ENCODE results near the gene ARFGAP3.

Gene ARFGAP3

GRCh38 chr22:42829302-42829701 lies 27.8 kb downstream of the ARFGAP3 start:
- Histone ChIP-seq H3K4me3 (ENCODE audit: low read length) (no peak overlapping the region), H3K4me2 (ENCODE audit: low read length) (no peak overlapping the region), H4K20me1 (ENCODE audit: control insufficient read depth, insufficient read depth, low read depth, low read length) (no peaks in the 10 kb centered on the region), H3K79me2 (ENCODE audit: control insufficient read depth, low read length) (no peaks in the 10 kb centered on the region), H3K9me3 (ENCODE audit: control insufficient read depth, insufficient read depth, low read length) (no peaks in the 10 kb centered on the region), H3K36me3 (ENCODE audit: control insufficient read depth, low read length) (no peaks in the 10 kb centered on the region), H3K27ac (ENCODE audit: low read depth, low read length) (no peak overlapping the region), H3K27me3 (ENCODE audit: control insufficient read depth, low read length) (no peaks in the 10 kb centered on the region), H3K4me1 (ENCODE audit: control insufficient read depth, low read length) (no peaks in the 10 kb centered on the region), H3F3A (ENCODE audit: control insufficient read depth, insufficient read depth) (no peaks in the 10 kb centered on the region), H3K9me2 (replicated peaks; ENCODE audit: control insufficient read depth, low read length) (no peaks in the 10 kb centered on the region)
- TF ChIP-seq, protein P1, sequence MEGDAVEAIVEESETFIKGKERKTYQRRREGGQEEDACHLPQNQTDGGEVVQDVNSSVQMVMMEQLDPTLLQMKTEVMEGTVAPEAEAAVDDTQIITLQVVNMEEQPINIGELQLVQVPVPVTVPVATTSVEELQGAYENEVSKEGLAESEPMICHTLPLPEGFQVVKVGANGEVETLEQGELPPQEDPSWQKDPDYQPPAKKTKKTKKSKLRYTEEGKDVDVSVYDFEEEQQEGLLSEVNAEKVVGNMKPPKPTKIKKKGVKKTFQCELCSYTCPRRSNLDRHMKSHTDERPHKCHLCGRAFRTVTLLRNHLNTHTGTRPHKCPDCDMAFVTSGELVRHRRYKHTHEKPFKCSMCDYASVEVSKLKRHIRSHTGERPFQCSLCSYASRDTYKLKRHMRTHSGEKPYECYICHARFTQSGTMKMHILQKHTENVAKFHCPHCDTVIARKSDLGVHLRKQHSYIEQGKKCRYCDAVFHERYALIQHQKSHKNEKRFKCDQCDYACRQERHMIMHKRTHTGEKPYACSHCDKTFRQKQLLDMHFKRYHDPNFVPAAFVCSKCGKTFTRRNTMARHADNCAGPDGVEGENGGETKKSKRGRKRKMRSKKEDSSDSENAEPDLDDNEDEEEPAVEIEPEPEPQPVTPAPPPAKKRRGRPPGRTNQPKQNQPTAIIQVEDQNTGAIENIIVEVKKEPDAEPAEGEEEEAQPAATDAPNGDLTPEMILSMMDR (IDR thresholded peaks at IDR 0.05; ENCODE audit: low read depth, low read length, poor library complexity, severe bottlenecking) = no peak
- TF ChIP-seq EZH2phosphoT487 (IDR thresholded peaks at IDR 0.05; ENCODE audit: borderline replicate concordance, low read length) = no peak

DNA sequence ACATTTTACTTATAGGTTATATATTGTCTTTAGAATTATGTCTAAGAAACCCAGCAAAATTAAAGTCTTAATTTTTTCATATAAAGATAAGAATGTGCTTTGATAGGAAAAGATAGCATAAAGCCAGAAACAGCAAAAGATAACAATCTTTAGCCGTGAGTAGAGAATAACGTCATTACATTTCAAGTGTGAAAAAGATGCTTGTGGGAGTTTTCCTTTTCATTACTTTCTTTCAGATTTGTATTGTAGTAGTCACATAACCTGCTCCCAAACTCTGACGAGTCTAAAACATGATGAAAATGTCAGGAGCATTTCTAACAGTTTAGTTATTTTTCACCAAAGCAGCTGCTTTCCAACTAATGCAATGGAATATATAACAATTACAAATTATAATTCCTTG lies 31.3 kb downstream of the ARFGAP3 start:
- no peak overlapping the region for H3K4me3 ChIP-seq (ENCODE audit: low read length)
- H3F3A ChIP-seq (ENCODE audit: control insufficient read depth, insufficient read depth) = no peaks in the 10 kb centered on the region
- no peaks in the 10 kb centered on the region for H3K79me2 ChIP-seq (ENCODE audit: control insufficient read depth, low read length)
- H3K4me2 ChIP-seq (ENCODE audit: low read length) = no peak overlapping the region
- no peaks in the 10 kb centered on the region for H3K9me2 ChIP-seq (replicated peaks; ENCODE audit: control insufficient read depth, low read length)
- H4K20me1 ChIP-seq (ENCODE audit: control insufficient read depth, insufficient read depth, low read depth, low read length) = no peaks in the 10 kb centered on the region
- no peak overlapping the region for H3K27ac ChIP-seq (ENCODE audit: low read depth, low read length)
- H3K36me3 ChIP-seq (ENCODE audit: control insufficient read depth, low read length) = no peaks in the 10 kb centered on the region
- H3K27me3 ChIP-seq (ENCODE audit: control insufficient read depth, low read length) = no peaks in the 10 kb centered on the region
- H3K9me3 ChIP-seq (ENCODE audit: control insufficient read depth, insufficient read depth, low read length) = no peaks in the 10 kb centered on the region
- TF ChIP-seq EZH2phosphoT487 (IDR thresholded peaks at IDR 0.05; ENCODE audit: borderline replicate concordance, low read length) = no peak
- TF ChIP-seq, protein P1 (IDR thresholded peaks at IDR 0.05; ENCODE audit: low read depth, low read length, poor library complexity, severe bottlenecking) = no peak
- H3K4me1 ChIP-seq (ENCODE audit: control insufficient read depth, low read length) = peaks cover 12% of the 10 kb centered on the region

GRCh38 chr22:42821386-42821785 lies 35.7 kb downstream of the ARFGAP3 start:
- Histone ChIP-seq H3K9me3 (ENCODE audit: control insufficient read depth, insufficient read depth, low read length) (no peaks in the 10 kb centered on the region), H3K27me3 (ENCODE audit: control insufficient read depth, low read length) (no peaks in the 10 kb centered on the region), H3K79me2 (ENCODE audit: control insufficient read depth, low read length) (no peaks in the 10 kb centered on the region), H3K4me3 (ENCODE audit: low read length) (no peak overlapping the region), H3K27ac (ENCODE audit: low read depth, low read length) (no peak overlapping the region), H3K4me2 (ENCODE audit: low read length) (no peak overlapping the region), H4K20me1 (ENCODE audit: control insufficient read depth, insufficient read depth, low read depth, low read length) (no peaks in the 10 kb centered on the region), H3K36me3 (ENCODE audit: control insufficient read depth, low read length) (no peaks in the 10 kb centered on the region), H3K4me1 (ENCODE audit: control insufficient read depth, low read length) (peaks cover 12% of the 10 kb centered on the region), H3F3A (ENCODE audit: control insufficient read depth, insufficient read depth) (no peaks in the 10 kb centered on the region), H3K9me2 (replicated peaks; ENCODE audit: control insufficient read depth, low read length) (no peaks in the 10 kb centered on the region)
- TF ChIP-seq EZH2phosphoT487 (IDR thresholded peaks at IDR 0.05; ENCODE audit: borderline replicate concordance, low read length) = no peak
- TF ChIP-seq, protein P1 (IDR thresholded peaks at IDR 0.05; ENCODE audit: low read depth, low read length, poor library complexity, severe bottlenecking) = no peak
